HG02571 (cell line): ENCODE measurements around the gene TNKS1BP1.
"Not testable (repeated sequence)": the region's sequence is repeated elsewhere in the genome, so short reads cannot be mapped to it uniquely, and the experiment has no call there.

ENCODE experiments used
- ATAC-seq: cut with Tn5 transposase; IDR thresholded peaks from one replicate; pipeline ENCODE4 v1.9.1; 2021; ENCODE audit warnings: mild to moderate bottlenecking, moderate library complexity; ENCODE audit not compliant: unreplicated experiment

The TNKS1BP1 gene

DNA sequence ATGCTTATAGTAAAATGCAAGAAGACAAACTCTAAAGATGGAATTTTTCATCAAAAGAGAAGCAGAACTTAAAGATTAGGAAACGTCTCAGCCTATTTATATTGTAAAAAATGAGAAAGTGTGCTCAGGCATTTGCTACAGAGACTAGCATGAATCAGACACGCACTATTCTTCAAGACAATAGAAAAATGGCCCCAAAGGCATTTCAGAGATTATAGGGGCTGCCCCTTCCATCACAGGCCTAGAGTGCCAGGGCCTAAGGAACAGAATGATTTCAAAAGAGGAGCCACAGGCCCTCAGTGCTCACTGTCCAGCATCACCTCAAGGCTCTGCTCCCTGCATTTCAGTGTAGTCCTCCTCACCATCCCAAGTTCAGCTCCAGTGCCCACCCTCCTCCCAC is 27.5 kb downstream of the TNKS1BP1 start:
- no peak for ATAC-seq

DNA sequence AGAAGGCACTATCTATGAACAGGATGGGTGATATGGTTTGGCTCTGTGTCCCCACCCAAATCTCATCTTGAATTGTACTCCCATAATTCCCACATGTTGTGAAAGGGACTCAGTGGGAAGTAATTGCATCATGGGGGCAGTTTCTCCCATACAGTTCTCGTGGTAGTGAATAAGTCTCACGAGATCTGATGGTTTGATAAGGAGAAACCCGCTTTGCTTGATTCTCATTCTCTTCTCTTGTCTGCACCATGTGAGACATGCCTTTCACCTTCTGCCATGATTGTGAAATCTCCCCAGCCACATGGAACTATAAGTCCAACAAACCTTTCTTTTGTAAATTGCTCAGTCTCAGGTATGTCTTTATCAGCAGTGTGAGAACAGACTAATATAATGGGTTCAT is 28.5 kb downstream of the TNKS1BP1 start:
- not testable (repeated sequence) for ATAC-seq

DNA sequence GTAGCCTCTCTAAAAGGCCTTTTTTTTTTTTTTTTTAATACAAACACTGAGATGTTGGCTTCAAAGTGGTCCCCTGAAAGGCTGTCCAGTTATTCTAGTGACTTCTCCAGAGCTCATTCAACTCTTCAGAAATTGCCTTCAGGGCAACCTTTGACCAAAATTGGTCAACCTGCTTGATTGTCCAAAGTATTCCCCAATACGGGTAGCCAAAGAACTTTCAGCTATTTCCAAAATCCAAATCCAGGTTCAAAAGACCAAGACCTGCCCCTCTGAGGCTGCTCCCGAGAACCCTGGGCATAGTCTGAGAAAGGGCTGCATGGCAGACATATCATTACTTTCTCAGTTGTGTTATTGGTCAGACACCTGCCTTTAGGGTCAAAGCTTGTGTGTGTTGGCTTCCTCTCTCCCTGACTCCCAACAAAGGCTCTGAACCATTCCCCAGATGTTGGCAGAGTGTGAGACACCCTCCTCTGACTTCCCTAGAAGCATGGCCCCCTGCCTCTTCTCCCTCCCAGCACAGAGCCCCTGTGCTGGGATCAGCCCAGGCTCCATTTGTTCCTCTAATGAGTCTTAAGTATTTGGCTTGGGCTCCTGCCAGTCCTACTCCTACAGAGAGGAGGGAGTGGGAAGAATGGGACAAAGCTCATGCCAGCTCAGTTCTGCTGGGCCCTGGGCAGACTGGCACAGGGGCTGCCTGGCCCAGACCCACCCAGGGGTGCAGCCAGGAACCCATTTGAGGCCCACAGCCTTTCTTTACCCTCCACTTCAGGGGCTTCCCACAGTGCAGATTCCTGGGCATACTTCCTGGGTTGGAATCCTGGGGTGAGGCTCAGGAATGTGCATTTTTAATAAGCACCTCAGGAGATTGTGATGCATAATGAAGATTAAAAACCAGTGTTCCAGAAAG is 30.3 kb downstream of the TNKS1BP1 start:
- no peak for ATAC-seq

DNA sequence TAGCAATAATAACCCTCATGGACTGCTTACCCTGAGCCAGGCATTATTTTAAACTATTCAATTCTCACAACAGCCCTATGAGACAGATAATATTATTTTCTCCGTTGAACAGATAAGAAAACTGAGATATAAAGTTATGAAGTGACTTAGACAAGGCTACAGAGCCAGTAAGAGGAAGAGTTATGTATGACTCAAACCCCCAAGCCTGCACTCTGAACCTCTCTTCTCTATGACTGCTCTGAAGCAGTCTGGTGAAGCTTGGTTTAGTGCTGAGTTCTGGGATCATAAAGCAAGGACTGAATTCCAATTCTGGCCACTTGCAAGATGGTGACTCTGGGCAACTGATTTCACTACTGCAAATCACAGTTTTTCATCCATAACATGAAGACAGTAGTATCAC is 34.5 kb downstream of the TNKS1BP1 start:
- no peak for ATAC-seq

DNA sequence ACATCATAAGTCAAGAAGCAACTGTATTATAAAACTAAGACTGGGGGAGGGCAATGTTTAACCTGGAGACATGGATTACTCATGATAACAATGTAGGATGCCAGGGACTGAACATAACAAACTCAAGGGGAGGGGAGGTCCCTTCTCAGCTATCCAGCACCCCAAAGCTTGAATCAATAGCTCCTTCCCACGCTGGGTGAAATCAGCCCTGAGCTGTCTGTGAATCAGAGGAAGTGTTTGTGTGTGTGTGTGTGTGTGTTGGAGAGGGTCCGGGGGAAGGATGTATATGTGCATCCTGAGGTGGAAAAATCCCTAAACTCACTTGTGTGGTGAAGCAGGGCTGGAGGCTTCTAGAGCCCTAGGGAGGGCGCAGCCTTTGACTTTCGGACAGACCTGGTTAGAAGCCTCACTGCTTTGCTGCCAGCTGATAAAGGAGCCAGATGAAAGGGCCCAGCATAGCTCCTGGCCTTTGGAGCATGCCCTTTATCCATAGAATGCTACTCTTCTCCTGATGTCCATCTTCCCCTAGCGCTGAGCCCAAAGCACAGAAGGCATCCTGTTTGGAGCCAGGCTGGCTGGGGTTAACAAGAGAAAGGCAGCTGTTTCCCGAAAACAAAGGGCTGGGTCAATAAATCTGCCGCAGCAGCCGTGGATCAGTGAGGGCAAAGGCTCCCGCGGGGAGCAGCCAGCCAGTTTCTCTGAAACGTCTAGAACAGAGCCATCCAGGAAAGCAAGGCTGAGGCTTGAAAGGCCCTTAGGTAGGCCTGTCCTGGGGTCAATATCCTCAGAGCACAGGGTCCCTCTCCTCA is 35.8 kb downstream of the TNKS1BP1 start:
- no peak for ATAC-seq

DNA sequence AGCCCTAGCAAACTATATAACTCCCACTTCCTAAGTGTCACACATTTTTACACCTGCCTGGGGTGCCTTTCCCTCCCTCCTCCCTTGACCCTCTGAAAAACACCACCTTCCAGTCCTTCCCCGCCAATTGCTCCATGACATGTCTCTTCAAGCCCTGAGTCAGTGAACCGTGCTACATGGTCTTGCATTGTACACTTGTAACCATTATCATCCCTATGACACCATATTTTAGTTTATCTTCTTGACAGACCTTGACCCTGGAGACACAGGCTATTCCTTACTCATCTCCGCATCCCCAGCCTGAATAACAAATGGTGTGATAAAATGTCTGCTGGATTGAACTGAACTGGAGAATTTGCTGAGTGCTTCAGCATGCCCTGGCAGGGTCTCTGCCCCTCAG is 36.9 kb downstream of the TNKS1BP1 start:
- ATAC-seq = no peak

DNA sequence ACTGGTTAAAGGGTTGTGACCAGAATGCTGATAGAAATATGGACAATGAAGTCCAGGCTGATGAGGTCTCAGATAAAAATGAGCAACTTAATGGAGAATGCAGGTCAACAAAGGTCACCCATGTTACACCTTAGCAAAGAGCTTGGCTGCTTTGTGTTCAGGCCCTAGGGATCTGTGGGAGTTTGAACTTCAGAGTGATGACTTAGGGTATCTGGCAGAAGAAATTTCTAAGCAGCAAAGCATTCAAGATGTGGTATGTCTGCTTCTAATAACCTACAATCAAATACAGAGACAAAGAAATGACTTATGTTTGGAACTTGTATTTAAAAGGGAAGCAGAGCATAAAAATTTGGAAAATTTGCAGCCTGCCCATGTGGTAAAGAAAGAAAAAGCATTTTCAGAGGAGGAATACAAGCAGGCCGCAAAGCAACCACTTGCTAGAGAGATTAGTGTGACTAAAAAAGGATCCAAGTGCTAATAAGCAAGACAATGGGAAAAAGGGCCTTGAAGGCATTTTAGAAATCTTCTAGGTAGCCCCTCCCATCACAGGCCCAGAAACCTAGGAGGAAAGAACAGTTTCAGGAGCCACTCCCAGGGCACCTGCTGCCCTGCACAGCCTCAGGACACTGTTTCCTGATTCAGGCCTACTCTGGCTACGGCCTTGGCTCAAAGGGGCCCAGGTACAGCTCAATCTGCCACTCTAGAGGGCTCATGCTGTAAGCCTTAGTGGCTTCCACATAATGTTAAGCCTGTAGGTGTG is 41.3 kb downstream of the TNKS1BP1 start:
- no peak for ATAC-seq

DNA sequence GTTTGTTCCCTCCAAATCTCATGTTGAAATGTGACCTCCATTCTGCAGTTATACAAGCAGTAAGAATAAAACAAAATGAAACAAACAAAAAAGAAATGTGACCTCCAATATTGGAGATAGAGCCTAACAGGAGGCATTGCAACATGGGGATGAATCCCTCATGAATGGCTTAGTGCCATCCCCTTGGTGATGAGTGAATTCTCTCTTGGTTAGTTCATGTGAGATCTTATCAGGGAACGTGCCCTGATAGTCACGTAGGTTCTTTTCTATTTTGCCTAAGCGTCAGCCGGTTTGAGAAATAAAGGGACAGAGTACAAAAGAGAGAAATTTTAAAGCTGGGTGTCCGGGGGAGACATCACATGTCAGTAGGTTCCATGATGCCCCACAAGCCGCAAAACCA is 43.2 kb downstream of the TNKS1BP1 start:
- not testable (repeated sequence) for ATAC-seq

DNA sequence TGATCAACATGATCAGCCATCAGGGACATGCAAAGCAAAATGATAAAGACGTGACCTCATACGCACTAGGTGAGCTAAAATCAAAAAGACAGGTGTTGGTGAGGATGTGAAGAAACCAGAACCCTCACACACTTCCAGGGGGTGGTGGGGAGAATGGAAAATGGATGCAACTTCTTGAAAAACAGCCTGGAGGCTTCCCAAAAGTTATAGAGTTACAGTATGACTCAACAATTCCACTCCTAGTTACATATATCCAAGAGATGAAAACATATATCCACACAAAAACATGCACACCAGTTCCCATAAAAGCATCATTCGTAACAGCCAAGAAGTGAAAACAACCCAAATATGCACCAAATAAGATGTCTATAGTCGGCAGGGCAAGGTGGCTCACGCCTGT is 45.6 kb downstream of the TNKS1BP1 start:
- ATAC-seq = no peak

DNA sequence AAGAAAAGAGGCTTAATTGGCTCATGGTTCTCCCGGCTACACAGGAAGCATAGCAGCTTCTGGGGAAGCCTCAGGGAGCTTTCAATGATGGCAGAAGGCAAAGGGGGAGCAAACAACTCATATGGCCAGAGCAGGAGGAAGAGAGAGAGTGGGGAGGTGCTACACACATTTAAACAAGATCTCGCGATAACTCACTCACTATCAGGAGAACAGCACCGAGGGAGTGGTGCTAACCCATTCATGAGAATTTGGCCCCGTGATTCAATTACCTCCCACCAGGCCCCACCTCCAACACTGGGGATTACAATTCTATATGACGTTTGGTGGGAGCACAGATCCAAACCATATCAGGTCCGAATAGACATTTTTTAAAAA is 46.0 kb downstream of the TNKS1BP1 start:
- ATAC-seq = no peak

DNA sequence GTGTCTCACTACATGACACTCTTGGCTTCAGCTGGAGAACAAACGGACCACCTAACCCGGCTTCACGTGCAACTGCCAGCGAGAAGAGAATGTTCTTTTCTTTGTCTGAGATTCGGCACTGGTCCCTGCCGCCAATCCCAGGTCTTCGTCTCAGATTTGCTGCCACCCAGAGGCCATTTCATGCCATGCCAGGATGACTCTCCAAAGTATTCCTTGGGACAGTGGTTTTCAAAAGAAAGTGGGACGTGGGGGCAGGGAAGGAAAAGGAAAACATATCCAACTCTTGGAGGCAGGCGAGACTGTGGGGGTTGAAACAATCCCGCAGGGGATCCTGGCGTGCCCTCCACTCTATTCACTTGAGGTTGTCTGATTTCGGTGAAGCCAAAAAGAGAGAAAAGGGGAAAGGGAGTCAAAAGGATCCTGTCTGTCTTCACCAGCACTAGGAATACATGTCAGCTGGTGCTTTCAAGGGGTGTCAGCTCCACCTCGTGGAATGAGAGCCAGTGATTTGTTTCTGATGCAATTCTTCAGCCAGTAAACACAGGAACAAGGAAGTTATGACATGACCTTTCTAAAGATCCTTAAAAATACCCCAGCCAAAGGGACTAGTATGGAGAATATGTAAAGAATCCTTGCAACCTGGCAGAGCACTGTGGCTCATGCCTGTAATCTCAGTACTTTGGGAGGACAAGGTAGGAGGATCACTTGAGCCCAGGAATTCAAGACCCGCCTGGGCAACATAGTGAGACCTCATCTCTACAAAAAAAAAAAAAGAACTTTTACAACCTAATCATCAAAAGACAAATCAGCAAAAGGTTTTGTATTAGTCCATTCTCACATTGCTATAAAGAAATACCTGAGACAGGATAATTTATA is 46.7 kb downstream of the TNKS1BP1 start:
- ATAC-seq = peak; percentile 62

DNA sequence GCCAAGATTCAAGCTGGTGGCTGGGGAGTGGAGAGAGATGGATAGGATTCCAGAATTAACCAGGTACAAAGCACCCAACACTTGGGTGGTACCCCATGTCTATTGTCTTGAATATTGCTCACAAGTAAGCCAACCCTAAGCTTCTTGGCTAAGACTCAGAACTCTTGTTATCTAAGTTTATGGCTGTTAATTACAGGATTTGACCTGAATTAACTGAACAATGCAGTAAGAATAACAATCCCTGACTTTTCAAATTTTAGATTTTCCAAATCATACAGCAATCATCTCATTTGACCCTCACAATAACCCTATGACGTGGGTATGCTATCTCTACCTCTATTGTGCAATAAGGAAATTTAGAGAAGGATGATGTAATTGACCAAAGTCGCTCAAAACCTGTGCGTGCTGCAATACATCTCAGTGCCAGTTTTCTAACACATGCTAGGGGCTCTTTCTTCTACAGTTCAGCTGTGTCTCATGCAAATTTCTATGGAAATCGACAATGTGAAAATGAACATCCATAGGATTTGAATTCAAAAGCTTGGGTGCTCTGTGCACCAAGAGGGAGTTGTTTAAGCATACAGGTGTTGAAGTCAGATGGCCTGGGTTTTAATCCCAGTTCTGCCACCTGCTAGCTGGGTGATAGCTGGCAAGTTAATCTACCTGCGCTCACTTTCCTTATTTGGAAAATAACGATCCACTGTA is 47.6 kb downstream of the TNKS1BP1 start:
- no peak for ATAC-seq

DNA sequence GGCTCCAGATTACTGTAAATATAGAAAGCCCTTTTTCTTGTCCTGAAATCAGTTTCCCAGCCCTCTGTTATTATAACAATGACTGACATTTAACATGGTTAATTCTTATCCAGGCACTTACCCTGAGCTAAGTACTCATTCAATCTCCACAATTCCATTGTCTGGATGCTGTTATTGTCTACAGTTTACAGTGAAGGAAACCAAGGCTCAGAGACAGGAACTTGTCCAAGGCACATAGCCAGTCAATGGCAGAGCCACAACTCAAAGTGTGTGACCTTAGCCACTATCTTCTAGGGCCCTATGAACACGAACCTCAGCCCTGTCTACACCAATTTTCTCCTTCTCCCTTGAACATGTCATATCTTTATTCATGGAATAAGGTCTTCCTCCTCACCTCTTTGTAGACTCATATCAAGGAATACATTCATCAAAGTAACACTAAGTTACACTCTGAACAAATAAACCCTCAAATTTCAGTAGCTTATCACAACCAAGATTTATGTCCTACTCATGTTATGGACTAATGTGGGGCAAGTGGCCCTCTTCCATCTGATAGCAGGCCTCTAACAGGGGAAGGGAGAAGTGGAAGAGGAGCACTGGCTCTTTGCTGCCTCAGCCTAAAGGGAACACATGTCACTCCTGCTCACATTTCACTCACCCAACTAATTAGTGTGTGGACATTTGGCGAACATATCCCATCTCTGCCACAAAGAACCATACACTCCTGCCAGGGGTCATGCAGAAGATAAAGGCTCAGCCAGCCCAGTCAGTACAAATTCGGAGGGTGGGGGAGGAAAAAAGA is 48.4 kb downstream of the TNKS1BP1 start:
- no peak for ATAC-seq

DNA sequence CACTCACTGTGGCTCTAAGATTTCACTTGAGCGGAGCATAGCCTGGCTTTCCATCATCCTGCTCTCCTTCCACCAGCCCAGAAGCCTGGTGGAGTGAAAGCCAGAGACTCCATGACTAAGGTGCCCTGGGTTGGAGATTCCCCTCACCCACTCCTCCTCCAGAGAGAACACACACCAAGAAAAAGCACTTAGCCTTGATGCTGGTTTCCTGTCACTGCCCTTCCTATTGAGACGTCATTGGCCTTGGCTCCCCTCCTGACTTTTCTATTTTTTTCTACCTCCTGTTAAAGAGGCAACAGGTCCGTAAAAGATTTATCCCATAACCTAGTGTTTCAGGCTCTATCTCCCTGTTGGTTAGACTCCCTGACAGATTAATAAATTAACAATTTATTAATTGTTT is 49.2 kb downstream of the TNKS1BP1 start:
- ATAC-seq = no peak

DNA sequence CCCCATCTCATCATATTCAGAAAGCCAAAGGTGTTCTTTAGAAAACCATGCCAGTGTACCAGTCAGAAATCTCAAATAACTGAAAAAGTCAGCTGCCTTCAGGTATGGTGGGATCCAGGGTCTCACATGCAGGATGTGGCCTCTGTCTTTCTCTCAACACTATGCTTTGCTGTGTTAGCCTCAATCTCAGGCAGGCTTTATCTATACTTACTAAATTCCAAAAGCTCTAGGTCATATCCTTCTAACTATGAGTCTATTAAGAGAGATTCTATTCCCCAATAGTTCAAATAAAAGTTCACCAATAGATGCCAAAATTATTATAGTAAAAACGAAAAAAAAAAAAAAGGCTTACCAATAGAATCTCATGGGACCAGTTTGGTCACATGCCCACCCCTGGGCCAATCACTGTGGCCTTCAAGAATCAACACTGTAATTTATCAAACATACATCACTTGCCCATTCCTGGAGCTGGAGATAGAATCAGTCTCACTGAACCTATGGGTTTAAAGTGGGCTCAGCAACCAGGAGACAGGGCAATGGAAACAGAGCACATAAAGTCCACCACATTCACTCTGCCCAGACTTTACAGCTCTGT is 49.8 kb downstream of the TNKS1BP1 start:
- no peak for ATAC-seq

DNA sequence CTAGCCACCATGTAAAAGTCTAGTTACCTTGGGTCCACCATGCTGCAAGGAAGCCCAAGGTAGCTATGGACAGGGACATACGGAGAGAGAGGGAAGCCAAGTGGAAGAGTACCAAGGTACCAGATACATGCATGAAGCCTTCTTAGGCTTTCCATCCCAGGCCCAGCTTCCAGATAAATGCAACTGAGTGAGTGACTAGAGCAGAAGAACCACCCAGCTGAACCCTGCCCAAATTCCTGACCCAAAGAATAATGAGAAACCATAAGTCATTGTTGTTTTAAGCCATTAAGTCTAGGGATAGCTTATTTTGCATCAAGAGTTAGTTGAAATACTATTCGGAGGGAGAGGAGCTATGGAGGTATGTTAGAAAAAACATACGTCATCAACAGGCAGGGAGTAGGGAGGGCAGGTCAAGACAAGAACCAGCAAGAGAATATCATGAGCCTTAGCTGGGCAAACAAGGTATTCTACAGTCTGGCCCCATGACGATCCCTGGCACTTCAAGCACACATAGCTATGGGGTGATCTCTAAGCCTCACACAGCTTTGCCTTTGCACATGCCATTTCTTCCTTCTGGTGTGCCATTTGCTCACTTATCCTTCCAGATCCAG is 51.2 kb downstream of the TNKS1BP1 start:
- ATAC-seq = no peak

DNA sequence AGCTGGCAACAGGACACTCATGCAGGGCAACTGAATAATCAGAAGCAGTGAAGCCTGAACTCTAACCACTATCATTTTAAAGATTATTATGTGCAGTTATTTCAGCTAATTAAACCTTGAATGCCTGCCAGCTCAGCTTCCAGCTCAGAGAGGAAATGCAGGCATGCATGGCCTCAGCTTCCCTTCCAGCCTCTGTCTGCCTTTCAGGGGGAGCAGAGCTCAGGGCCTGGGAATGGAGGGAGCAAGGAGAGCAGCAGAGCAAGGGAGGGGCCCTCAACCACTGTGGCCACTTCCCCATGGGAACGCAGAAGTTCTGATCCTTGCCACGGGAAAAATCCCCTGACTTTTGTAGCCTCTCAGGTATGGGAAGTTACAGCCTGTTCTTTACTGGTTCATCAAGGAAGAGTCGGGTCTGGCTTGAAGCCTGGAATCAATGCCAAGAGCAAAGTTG is 55.2 kb downstream of the TNKS1BP1 start:
- no peak for ATAC-seq

DNA sequence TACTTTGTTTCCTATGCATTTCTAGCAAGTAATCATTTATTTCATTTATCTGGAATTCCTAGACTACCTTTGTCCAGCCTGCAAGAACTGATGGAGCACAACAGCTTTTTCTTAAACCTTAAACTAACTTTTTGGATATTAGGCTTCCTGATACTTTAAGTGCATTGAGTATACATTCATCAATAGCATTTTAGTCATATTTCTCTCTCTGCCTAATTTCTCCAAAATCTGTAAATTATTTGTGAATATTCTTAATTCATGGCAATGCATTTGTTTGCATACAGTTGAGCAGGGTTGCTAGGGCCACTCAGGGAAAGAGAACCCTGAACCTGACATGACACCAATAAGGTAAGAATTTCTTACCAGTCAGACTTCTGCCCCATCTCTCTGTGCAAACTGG is 58.6 kb downstream of the TNKS1BP1 start:
- no peak for ATAC-seq
